NOMO-1 treated with dmso at 0.1 percent for 144 hours (cell line): ENCODE measurements around the gene TOMM20.
"Not testable (repeated sequence)": the region's sequence is repeated elsewhere in the genome, so short reads cannot be mapped to it uniquely, and the experiment has no call there.

Source experiments
- DNase-seq: peaks from one replicate; lab custom pipeline; 2025; ENCODE audit not compliant: unreplicated experiment; lab: John Stamatoyannopoulos, UW

The TOMM20 gene

GRCh38 chr1:235128456-235129328 is at the start of gene TOMM20:
TOMM20 (minus strand) TSS chr1:235128837; CDS start chr1:235128715, 122 bp downstream.
- peak; percentile 97 for DNase-seq

GRCh38 chr1:235176486-235176885 is 47.8 kb upstream of the TOMM20 start:
- no peak for DNase-seq

- no peak for DNase-seq
Measured at GRCh38 chr1:235169986-235170385, 41.3 kb upstream of the TOMM20 start.

- DNase-seq, result no peak
Measured at GRCh38 chr1:235168375-235168774, 39.7 kb upstream of the TOMM20 start.

- DNase-seq, result no peak
Measured at GRCh38 chr1:235161685-235162327, 33.2 kb upstream of the TOMM20 start.

GRCh38 chr1:235160957-235161684 is 32.5 kb upstream of the TOMM20 start, which contains the start of gene RBM34:
RBM34 (minus strand) TSS chr1:235161250; CDS start chr1:235161226, 24 bp downstream.
- peak; percentile 88 for DNase-seq

GRCh38 chr1:235160383-235160956 is 31.8 kb upstream of the TOMM20 start:
- DNase-seq, result peak; percentile 67

GRCh38 chr1:235159930-235160329 is 31.3 kb upstream of the TOMM20 start:
- not testable (repeated sequence) for DNase-seq

GRCh38 chr1:235159284-235159683 is 30.6 kb upstream of the TOMM20 start:
- DNase-seq, result not testable (repeated sequence)

GRCh38 chr1:235158680-235159079 is 30.0 kb upstream of the TOMM20 start:
- no peak for DNase-seq

- no peak for DNase-seq
Measured at GRCh38 chr1:235157150-235157549, 28.5 kb upstream of the TOMM20 start.

- no peak for DNase-seq
Measured at GRCh38 chr1:235156740-235157139, 28.1 kb upstream of the TOMM20 start.

- DNase-seq, result no peak
Measured at GRCh38 chr1:235156265-235156664, 27.6 kb upstream of the TOMM20 start.

- DNase-seq, result no peak
Measured at GRCh38 chr1:235152235-235152634, 23.6 kb upstream of the TOMM20 start.

- DNase-seq, result no peak
Measured at GRCh38 chr1:235151033-235151432, 22.4 kb upstream of the TOMM20 start.

GRCh38 chr1:235149824-235150223 is 21.2 kb upstream of the TOMM20 start:
- no peak for DNase-seq

- DNase-seq, result no peak
Measured at GRCh38 chr1:235147269-235147668, 18.6 kb upstream of the TOMM20 start.

- DNase-seq, result no peak
Measured at GRCh38 chr1:235145639-235146038, 17.0 kb upstream of the TOMM20 start.

GRCh38 chr1:235142991-235143390 is 14.4 kb upstream of the TOMM20 start:
- no peak for DNase-seq

GRCh38 chr1:235139315-235139714 is 10.7 kb upstream of the TOMM20 start:
- no peak for DNase-seq

GRCh38 chr1:235138821-235139220 is 10.2 kb upstream of the TOMM20 start:
- DNase-seq, result no peak
